GM12864 (cell line): ENCODE measurements around the gene NCBP3.

ENCODE experiments used
- DNase-seq: peaks from one replicate; pipeline ENCODE4 v3.0.0-alpha.2; 2011; ENCODE audit warnings: low read depth
- H3K4me3 ChIP-seq: 2 replicates; pipeline ENCODE4 v1.5.1; 2011; ENCODE audit warnings: mild to moderate bottlenecking, low read depth, low read length, control low read depth
- CTCF ChIP-seq: IDR thresholded peaks from 2 replicates; pipeline ENCODE4 v1.5.1; 2011; ENCODE audit warnings: low read depth, mild to moderate bottlenecking, moderate library complexity, low read length, control low read depth, inconsistent platforms; ENCODE audit errors: missing control alignments

NCBP3 gene

DNA sequence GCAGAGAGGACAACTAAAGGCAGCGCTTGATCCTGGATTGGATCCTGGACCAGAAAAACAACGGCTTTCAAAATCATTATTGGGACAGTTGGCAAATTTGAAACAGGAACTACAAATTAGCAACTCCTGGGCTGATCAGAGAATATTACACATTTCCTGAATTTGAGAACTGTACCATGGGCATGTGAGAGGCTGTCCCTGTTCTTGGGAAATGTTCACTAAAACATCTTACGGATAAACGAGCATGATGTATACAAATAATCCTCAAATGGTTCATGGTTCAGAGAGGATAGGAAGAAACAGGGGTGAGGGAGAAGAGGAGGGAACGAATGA, 42.8 kb downstream of the NCBP3 start:
- TF ChIP-seq CTCF: no peak
- DNase-seq: no peak
- H3K4me3 ChIP-seq: no peak overlapping the region

DNA sequence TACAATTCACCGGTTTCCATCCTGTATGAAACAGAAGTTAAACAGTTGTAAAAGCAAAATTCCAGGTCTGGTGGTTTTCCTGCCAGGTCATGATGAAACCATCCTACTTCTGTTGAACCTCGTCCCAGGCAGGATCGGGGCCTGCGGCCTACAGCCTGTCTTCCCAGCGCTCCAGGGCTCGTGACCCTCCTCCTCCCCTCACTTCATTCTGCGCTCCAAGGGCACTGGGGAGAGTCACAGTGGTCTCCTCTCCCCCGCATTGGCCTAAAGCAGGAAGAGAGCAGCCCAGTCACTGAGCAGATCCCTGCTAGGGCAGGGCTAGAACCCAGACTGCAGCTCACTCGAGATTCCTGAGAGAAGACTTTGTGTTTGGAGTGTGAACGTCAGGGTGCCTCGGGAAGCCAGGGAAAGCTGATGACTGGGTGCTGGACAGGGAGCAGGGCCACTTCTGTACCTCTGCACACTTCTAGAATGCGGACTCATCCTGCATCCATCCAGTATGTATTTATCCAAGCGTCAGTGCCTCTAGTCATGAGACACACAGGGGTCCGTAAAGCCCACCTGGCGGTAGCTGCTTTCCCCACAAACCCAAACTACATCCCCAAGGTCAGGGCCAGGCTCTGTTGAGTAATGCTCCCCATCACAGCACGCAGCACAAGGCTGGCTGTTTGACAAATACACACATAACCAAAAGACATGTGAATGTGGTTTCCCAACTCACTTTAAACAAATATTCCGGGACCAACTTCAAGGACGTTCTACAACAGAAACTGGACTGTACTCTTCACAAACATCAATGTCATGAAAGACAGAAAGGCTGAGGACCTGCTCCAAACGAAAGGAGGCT, 43.4 kb downstream of the NCBP3 start:
- DNase-seq: no peak

DNA sequence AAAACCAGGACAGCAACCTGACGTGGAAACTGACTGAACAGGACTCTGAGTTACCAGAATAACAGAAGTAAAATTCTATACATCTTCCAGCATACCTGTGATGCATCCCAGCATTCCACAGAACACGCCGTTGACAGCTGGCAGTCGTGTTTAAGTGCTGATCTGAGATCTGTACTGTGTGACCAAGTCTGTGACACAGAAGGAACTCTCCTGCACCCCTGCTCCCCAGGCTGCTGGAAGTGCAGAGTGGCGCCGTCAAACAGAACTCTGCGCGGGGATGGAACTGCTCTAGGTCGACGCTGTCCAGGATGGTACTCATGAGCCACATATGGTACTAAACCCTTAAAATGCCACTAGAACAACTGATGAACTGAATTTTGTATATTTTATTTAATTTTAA, 44.3 kb downstream of the NCBP3 start:
- DNase-seq: no peak
- no peak for TF ChIP-seq CTCF
- H3K4me3 ChIP-seq: no peak overlapping the region

More for the DNA sequence above, 43.4 kb downstream of the NCBP3 start:
- H3K4me3 ChIP-seq: no peak overlapping the region
- no peak for TF ChIP-seq CTCF

- no peak for TF ChIP-seq CTCF
- DNase-seq: no peak
- no peak overlapping the region for H3K4me3 ChIP-seq
These were observed 44.7 kb downstream of the NCBP3 start for GRCh38 chr17:3801347-3801746.

DNA sequence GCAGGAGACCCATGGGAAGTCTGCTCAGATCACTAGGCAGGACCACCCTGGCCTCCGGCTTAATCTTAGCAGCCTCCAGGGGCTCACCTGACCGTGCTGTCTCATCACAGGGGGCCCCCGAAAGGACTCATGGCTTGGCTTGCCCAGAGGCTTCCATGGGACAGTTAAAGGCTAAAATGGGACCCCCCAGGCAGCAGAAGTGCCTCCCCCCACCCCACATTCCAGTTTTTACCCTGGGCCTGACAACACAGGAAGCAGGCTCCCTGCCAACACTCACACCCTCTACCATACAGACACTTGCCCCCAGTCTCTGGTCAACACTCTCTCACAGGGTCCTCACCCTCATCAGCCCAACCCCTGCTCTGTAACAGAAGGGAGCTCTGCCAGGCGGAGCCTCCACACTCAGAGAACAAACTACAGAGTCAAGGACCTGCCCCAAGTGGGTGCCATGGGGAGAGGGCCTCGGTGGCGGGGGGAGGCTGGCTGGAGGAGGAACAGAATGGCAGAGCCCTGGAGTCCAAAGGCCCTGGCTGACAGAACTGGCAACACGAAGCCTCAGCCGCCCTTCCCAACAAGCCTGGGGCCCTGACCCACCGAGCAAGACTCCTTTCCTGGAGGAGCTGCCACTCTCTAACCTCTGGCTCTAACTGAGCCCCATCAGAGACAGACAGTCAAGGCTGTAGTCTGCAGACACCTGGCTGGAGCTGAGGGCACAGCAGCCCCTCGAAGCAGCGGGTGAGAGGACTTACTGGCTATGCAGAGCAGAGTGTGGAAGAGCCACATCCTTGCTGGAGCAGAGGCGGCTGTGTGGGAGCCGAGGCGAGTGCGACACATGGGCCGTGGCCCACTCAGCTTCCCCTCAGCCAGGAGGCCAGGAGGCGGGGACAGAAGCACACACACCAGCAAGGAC, 45.4 kb downstream of the NCBP3 start, which contains the start of gene ITGAE:
TSS of gene ITGAE (minus strand) at position 827 of the 910 bp plus-strand sequence. CDS start at position 783, 44 bp downstream.
- TF ChIP-seq CTCF: no peak
- DNase-seq: no peak
- no peak within 1 kb of the TSS for H3K4me3 ChIP-seq

GRCh38 chr17:3799181-3799945, 46.7 kb downstream of the NCBP3 start:
- TF ChIP-seq CTCF: no peak
- no peak for DNase-seq
- no peak overlapping the region for H3K4me3 ChIP-seq
